Effector memory CD4-positive, alpha-beta T cell (primary cell): Measurements from ENCODE around the gene BRD2.

ENCODE experiments used
- DNase-seq, 3 donors: peaks; one replicate each; pipeline ENCODE4 v3.0.0-alpha.2; 2020
- H3K27ac ChIP-seq: 2 replicates; pipeline ENCODE4 v1.7.0; 2013; ENCODE audit warnings: mild to moderate bottlenecking, low read length, moderate library complexity; ENCODE audit not compliant: insufficient read depth, poor library complexity, severe bottlenecking
- H3K27me3 ChIP-seq: replicated peaks from 2 replicates; pipeline ENCODE4 v1.7.0; 2013; ENCODE audit warnings: mild to moderate bottlenecking, low read length; ENCODE audit not compliant: insufficient read depth, control insufficient read depth, poor library complexity, severe bottlenecking
- H3K36me3 ChIP-seq: 2 replicates; pipeline ENCODE4 v1.7.0; 2013; ENCODE audit warnings: mild to moderate bottlenecking, low read length, moderate library complexity; ENCODE audit not compliant: control insufficient read depth, insufficient read depth
- H3K4me1 ChIP-seq: 2 replicates; pipeline ENCODE4 v1.7.0; 2013; ENCODE audit warnings: low read length, mild to moderate bottlenecking; ENCODE audit not compliant: control insufficient read depth, insufficient read depth, poor library complexity, severe bottlenecking
- H3K4me3 ChIP-seq: 2 replicates; pipeline ENCODE4 v1.7.0; 2013; ENCODE audit warnings: low read length, low read depth, mild to moderate bottlenecking; ENCODE audit not compliant: insufficient read depth, poor library complexity, severe bottlenecking
- H3K9me3 ChIP-seq: 2 replicates; pipeline ENCODE4 v1.7.0; 2013; ENCODE audit warnings: mild to moderate bottlenecking, low read length, moderate library complexity; ENCODE audit not compliant: control insufficient read depth

The BRD2 gene

GRCh38 chr6:32991972-32992371, 23.6 kb downstream of the BRD2 start:
- Histone ChIP-seq H3K9me3 (no peaks in the 10 kb centered on the region), H3K27me3 (no peaks in the 10 kb centered on the region), H3K36me3 (no peaks in the 10 kb centered on the region), H3K4me3 (no peak overlapping the region), H3K4me1 (no peaks in the 10 kb centered on the region), H3K27ac (no peak overlapping the region)
- DNase-seq, result no peak

GRCh38 chr6:32993363-32993973, 25.1 kb downstream of the BRD2 start:
- no peak for DNase-seq
- no peaks in the 10 kb centered on the region for H3K9me3 ChIP-seq
- H3K4me1 ChIP-seq, result no peaks in the 10 kb centered on the region
- no peaks in the 10 kb centered on the region for H3K36me3 ChIP-seq
- no peaks in the 10 kb centered on the region for H3K27me3 ChIP-seq
- no peak overlapping the region for H3K27ac ChIP-seq
- H3K4me3 ChIP-seq, result no peak overlapping the region

GRCh38 chr6:32995448-32995847, 27.1 kb downstream of the BRD2 start:
- Histone ChIP-seq H3K36me3 (no peaks in the 10 kb centered on the region), H3K27ac (no peak overlapping the region), H3K4me1 (no peaks in the 10 kb centered on the region), H3K9me3 (no peaks in the 10 kb centered on the region), H3K4me3 (no peak overlapping the region), H3K27me3 (no peaks in the 10 kb centered on the region)
- no peak for DNase-seq

GRCh38 chr6:33000055-33000454, 31.7 kb downstream of the BRD2 start:
- DNase-seq, result no peak
- Histone ChIP-seq H3K27ac (no peak overlapping the region), H3K36me3 (no peaks in the 10 kb centered on the region), H3K9me3 (no peaks in the 10 kb centered on the region), H3K4me3 (no peak overlapping the region), H3K4me1 (no peaks in the 10 kb centered on the region), H3K27me3 (no peaks in the 10 kb centered on the region)

GRCh38 chr6:33001685-33002084, 33.3 kb downstream of the BRD2 start:
- no peaks in the 10 kb centered on the region for H3K27me3 ChIP-seq
- H3K4me3 ChIP-seq, result no peak overlapping the region
- no peak for DNase-seq
- H3K9me3 ChIP-seq, result no peaks in the 10 kb centered on the region
- H3K36me3 ChIP-seq, result no peaks in the 10 kb centered on the region
- no peak overlapping the region for H3K27ac ChIP-seq
- no peaks in the 10 kb centered on the region for H3K4me1 ChIP-seq

- H3K4me1 ChIP-seq, result no peaks in the 10 kb centered on the region
- no peaks in the 10 kb centered on the region for H3K9me3 ChIP-seq
- H3K27me3 ChIP-seq, result no peaks in the 10 kb centered on the region
- no peaks in the 10 kb centered on the region for H3K36me3 ChIP-seq
- H3K27ac ChIP-seq, result no peak overlapping the region
- no peak overlapping the region for H3K4me3 ChIP-seq
- no peak for DNase-seq
Measured at GRCh38 chr6:33004940-33005339, 36.5 kb downstream of the BRD2 start.

GRCh38 chr6:33007831-33008400, 39.5 kb downstream of the BRD2 start:
- H3K9me3 ChIP-seq, result no peaks in the 10 kb centered on the region
- H3K27me3 ChIP-seq, result no peaks in the 10 kb centered on the region
- no peaks in the 10 kb centered on the region for H3K4me1 ChIP-seq
- H3K4me3 ChIP-seq, result no peak overlapping the region
- H3K27ac ChIP-seq, result no peak overlapping the region
- H3K36me3 ChIP-seq, result no peaks in the 10 kb centered on the region
- DNase-seq, result no peak

GRCh38 chr6:33008944-33009861, 40.8 kb downstream of the BRD2 start, which contains the start of gene HLA-DOA:
HLA-DOA (minus strand) TSS chr6:33009591.
- no peak within 1 kb of the TSS for H3K27ac ChIP-seq
- H3K4me1 ChIP-seq, result no peaks in the 10 kb centered on the region
- H3K36me3 ChIP-seq, result no peaks in the 10 kb centered on the region
- H3K27me3 ChIP-seq, result peaks cover 8% of the 10 kb centered on the region
- no peak for DNase-seq
- no peak within 1 kb of the TSS for H3K4me3 ChIP-seq
- H3K9me3 ChIP-seq, result no peaks in the 10 kb centered on the region

- DNase-seq, result no peak
- Histone ChIP-seq H3K36me3 (no peaks in the 10 kb centered on the region), H3K4me1 (no peaks in the 10 kb centered on the region), H3K9me3 (no peaks in the 10 kb centered on the region), H3K27me3 (peaks cover 8% of the 10 kb centered on the region), H3K27ac (no peak overlapping the region), H3K4me3 (no peak overlapping the region)
Measured at GRCh38 chr6:33010356-33010755, 42.0 kb downstream of the BRD2 start.

- H3K4me1 ChIP-seq, result no peaks in the 10 kb centered on the region
- no peak for DNase-seq
- peaks cover 8% of the 10 kb centered on the region for H3K27me3 ChIP-seq
Measured at GRCh38 chr6:33013608-33014007, 45.2 kb downstream of the BRD2 start.

More at GRCh38 chr6:33013608-33014007, 45.2 kb downstream of the BRD2 start:
- no peak overlapping the region for H3K4me3 ChIP-seq
- no peaks in the 10 kb centered on the region for H3K36me3 ChIP-seq
- H3K27ac ChIP-seq, result no peak overlapping the region
- no peaks in the 10 kb centered on the region for H3K9me3 ChIP-seq
